ENCODE results near the gene ROR2. TPM values are rescaled to one million over a fixed set of nuclear protein-coding genes. Genes with fewer than 3 reads are reported as not detected.

Gene ROR2
- total RNA-seq (10 to 100 TPM in 3 of 5 donors, 1 to 10 TPM in 2; 6.1 to 21.4 (median 15.6) TPM), polyA plus RNA-seq (10 to 100 TPM in 1 of 3 donors, 1 to 10 TPM in 2; 3.0 to 12.0 (median 7.6) TPM)
- long read RNA-seq, donor 1, full-length matches to known transcripts: 2 of 2 reads
- long read RNA-seq, donor 1, partial matches to known transcripts: 0 of 2 reads
- long read RNA-seq, donor 1, other reads (novel, unspliced or antisense): 0 of 2 reads
- long read RNA-seq, donor 2, full-length matches to known transcripts: 5 of 5 reads
- long read RNA-seq, donor 2, partial matches to known transcripts: 0 of 5 reads
- long read RNA-seq, donor 2, other reads (novel, unspliced or antisense): 0 of 5 reads
- long read RNA-seq, donor 3: 0 reads
- long read RNA-seq, donor 4: 0 reads
- long read RNA-seq, donor 5, full-length matches to known transcripts: 4 of 4 reads
- long read RNA-seq, donor 5, partial matches to known transcripts: 0 of 4 reads
- long read RNA-seq, donor 5, other reads (novel, unspliced or antisense): 0 of 4 reads
- long read RNA-seq, donor 6, full-length matches to known transcripts: 4 of 22 reads
- long read RNA-seq, donor 6, partial matches to known transcripts: 18 of 22 reads
- long read RNA-seq, donor 6, other reads (novel, unspliced or antisense): 0 of 22 reads
- long read RNA-seq, donor 7, partial matches to known transcripts: 0 of 1 reads
- long read RNA-seq, donor 7, other reads (novel, unspliced or antisense): 0 of 1 reads
- long read RNA-seq, donor 8, full-length matches to known transcripts: 2 of 2 reads
- long read RNA-seq, donor 8, partial matches to known transcripts: 0 of 2 reads
- long read RNA-seq, donor 8, other reads (novel, unspliced or antisense): 0 of 2 reads
- long read RNA-seq, donor 9, full-length matches to known transcripts: 2 of 2 reads
- long read RNA-seq, donor 9, partial matches to known transcripts: 0 of 2 reads
- long read RNA-seq, donor 9, other reads (novel, unspliced or antisense): 0 of 2 reads
- long read RNA-seq, donor 10, full-length matches to known transcripts: 2 of 2 reads
- long read RNA-seq, donor 10, partial matches to known transcripts: 0 of 2 reads
- long read RNA-seq, donor 10, other reads (novel, unspliced or antisense): 0 of 2 reads

- H3K27me3 ChIP-seq: peaks cover 0 to 39% (median 20%) of the 10 kb centered on the region in 3 donors
- peaks cover 0 to 5% (median 2%) of the 10 kb centered on the region in 4 donors for H3K9me3 ChIP-seq
- peaks cover 26 to 73% (median 64%) of the 10 kb centered on the region in 4 donors for H3K4me1 ChIP-seq
- TF ChIP-seq POLR2AphosphoS5 (IDR thresholded peaks at IDR 0.05) (peak; percentile 7 to 35 (median 13)), EP300 (IDR thresholded peaks at IDR 0.05) (no peak), POLR2A (IDR thresholded peaks at IDR 0.05) (no peak)
- TF ChIP-seq, protein P1, sequence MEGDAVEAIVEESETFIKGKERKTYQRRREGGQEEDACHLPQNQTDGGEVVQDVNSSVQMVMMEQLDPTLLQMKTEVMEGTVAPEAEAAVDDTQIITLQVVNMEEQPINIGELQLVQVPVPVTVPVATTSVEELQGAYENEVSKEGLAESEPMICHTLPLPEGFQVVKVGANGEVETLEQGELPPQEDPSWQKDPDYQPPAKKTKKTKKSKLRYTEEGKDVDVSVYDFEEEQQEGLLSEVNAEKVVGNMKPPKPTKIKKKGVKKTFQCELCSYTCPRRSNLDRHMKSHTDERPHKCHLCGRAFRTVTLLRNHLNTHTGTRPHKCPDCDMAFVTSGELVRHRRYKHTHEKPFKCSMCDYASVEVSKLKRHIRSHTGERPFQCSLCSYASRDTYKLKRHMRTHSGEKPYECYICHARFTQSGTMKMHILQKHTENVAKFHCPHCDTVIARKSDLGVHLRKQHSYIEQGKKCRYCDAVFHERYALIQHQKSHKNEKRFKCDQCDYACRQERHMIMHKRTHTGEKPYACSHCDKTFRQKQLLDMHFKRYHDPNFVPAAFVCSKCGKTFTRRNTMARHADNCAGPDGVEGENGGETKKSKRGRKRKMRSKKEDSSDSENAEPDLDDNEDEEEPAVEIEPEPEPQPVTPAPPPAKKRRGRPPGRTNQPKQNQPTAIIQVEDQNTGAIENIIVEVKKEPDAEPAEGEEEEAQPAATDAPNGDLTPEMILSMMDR (IDR thresholded peaks at IDR 0.05): peak in 5 of 7 experiments; percentile 14 to 80 (median 48)
- H3K27ac ChIP-seq: peak within 1 kb of the TSS; percentile 87 to 94 (median 90)
- 0 to 1% (median 1%) methylated on average over 8 to 81 of the region's 81 CpGs for WGBS, 5 donors
- H3K36me3 ChIP-seq: no peaks in the 10 kb centered on the region
- intact Hi-C loops (cut with DNase I; ENCODE audit: low total_unique reads): loop anchor here (10.0 kb wide), 1 partner anchor 175 kb away; no protein-coding TSS in a partner anchor
- H3K4me3 ChIP-seq: peak within 1 kb of the TSS; percentile 75 to 80 (median 76)
- peak; percentile 84 to 94 for DNase-seq
Observed at GRCh38 chr9:91949946-91950664, at the start of gene ROR2. ROR2 (minus strand) TSS chr9:91950228.

GRCh38 chr9:91995000-91995655 lies 45.1 kb upstream of the ROR2 start:
- H3K4me1 ChIP-seq: no peaks in the 10 kb centered on the region
- no peak for DNase-seq
- H3K9me3 ChIP-seq: no peaks in the 10 kb centered on the region
- intact Hi-C loops (cut with DNase I; ENCODE audit: low total_unique reads): no loop called here
- H3K27me3 ChIP-seq: peaks cover 0 to 5% (median 0%) of the 10 kb centered on the region in 3 donors
- no peaks in the 10 kb centered on the region for H3K36me3 ChIP-seq
- WGBS, 5 donors: 16 to 25% (median 20%) methylated on average over 8 of the region's 8 CpGs
- no peak overlapping the region for H3K27ac ChIP-seq
- H3K4me3 ChIP-seq: no peak overlapping the region
- TF ChIP-seq, protein P1 (IDR thresholded peaks at IDR 0.05): no peak
- no peak for TF ChIP-seq POLR2A (IDR thresholded peaks at IDR 0.05)
- no peak for TF ChIP-seq POLR2AphosphoS5 (IDR thresholded peaks at IDR 0.05)
- no peak for TF ChIP-seq EP300 (IDR thresholded peaks at IDR 0.05)

GRCh38 chr9:91994422-91994821 lies 44.4 kb upstream of the ROR2 start:
- no peak overlapping the region for H3K4me3 ChIP-seq
- WGBS, 5 donors: 14 to 27% (median 21%) methylated on average over 4 of the region's 4 CpGs

More at GRCh38 chr9:91994422-91994821, 44.4 kb upstream of the ROR2 start:
- H3K4me1 ChIP-seq: no peaks in the 10 kb centered on the region
- peaks cover 0 to 5% (median 0%) of the 10 kb centered on the region in 3 donors for H3K27me3 ChIP-seq
- TF ChIP-seq, protein P1 (IDR thresholded peaks at IDR 0.05): no peak
- no peak for TF ChIP-seq EP300 (IDR thresholded peaks at IDR 0.05)
- TF ChIP-seq POLR2A (IDR thresholded peaks at IDR 0.05): no peak
- no peak for TF ChIP-seq POLR2AphosphoS5 (IDR thresholded peaks at IDR 0.05)
- intact Hi-C loops (cut with DNase I; ENCODE audit: low total_unique reads): no loop called here
- no peaks in the 10 kb centered on the region for H3K9me3 ChIP-seq
- DNase-seq: no peak
- no peaks in the 10 kb centered on the region for H3K36me3 ChIP-seq
- H3K27ac ChIP-seq: no peak overlapping the region
